Left renal cortex interstitium (tissue), 4 donors: ENCODE data around the gene STON2. TPM values are rescaled to one million over a fixed set of nuclear protein-coding genes. Genes with fewer than 3 reads are reported as not detected.

ENCODE experiments used
- DNase-seq, 4 donors: peaks; one replicate each; pipeline ENCODE4 v3.0.0-alpha.2; 2013; ENCODE audit warnings: low read depth in 4 of 4, low spot score in 2 of 4, missing footprints in 1 of 4
- polyA plus RNA-seq, 4 donors: library from polyadenylated mRNA; unstranded; fragments of 120-200 nt; gene quantifications; one replicate each; pipeline ENCODE4 v1.2.1, GENCODE V29; 2013; ENCODE audit not compliant: insufficient read length in 4 of 4

The STON2 gene
- polyA plus RNA-seq, 4 donors: 33.3 to 63.4 (median 42.2) TPM

DNA sequence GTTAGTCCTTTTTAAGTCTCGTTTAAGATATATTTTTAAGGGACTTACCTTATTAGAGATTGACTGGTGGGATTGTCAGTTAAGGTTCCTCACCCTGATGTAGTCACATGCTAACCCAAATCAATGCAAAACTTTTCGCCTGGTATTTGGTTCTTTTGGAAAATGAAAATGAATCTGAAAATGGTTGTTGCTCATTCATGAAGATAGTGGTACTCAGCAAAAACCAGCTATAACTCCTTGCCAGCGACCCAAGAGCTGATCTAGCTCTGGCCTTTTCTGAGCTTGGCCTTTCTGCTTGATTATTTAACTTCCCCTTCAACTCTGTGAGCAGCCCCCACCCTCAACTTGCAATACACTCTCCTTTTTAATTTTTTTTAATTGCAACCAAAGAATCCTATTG, 94.4 kb downstream of the STON2 start:
- no peak for DNase-seq

DNA sequence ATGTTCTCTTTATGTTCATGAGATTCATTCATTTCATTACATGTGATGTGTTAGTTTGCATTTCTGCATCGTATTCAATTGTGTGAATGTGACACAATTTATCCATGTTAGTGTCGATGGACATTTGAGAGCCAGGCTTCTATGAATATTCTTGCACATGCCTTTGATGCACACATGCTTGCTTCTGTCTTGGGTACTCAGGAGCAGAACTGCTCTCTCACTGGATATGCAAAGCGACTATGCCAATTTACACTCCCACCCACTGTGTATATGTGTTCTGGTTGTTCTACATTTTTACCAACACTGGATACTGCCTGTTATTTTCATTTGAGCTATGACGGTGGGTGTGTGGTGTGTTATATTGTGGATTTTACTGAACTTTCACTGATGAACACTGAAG, 95.1 kb downstream of the STON2 start:
- DNase-seq: no peak

DNA sequence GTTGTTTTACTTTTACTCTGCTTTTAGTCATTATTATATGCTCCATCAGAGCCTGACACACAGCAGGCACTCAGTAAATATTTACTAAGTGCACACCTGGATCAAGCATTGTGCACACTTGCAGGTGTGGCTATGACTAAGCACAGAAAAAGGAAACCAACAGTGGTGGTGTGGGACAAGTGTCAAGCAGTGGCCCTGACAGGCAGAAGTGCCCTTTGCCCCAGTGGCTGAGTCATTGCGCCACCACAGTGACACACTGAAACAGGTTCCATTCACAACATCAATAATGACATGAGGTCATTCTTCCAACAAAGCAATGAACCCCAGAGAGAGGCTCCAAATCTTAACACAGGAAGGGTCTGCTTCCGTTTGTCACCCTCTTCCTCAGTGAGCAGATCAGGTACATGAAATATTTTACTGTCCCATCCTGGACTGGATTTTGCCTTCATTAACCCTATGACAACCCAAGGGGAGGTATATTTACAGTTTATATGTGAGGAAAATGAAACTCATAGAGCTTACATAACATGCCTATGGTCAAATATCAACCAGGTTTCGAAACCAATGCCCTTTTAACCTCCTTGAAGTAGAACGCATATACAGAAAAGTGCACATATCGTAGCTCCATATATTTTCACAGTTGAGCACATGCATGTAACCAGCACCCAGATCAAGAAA, 96.7 kb downstream of the STON2 start:
- no peak for DNase-seq

DNA sequence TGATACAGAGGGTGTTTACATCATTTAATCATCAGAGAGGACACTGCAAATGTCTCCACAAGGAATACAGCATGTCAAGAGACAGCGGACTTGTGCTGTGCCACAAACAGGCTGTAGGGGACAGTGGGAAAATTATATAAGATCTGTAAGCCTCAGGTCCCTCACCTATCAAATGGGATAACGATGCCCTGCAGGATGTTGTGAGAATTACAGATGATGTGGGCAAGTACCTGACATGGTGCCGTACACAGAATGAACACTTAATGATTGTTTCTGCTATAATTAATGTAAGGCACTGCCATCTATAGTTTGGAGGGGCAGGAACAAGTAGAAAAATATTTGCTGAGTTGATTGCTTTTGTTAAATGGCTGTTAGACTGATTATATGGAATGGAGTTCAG, 97.5 kb downstream of the STON2 start:
- no peak for DNase-seq

DNA sequence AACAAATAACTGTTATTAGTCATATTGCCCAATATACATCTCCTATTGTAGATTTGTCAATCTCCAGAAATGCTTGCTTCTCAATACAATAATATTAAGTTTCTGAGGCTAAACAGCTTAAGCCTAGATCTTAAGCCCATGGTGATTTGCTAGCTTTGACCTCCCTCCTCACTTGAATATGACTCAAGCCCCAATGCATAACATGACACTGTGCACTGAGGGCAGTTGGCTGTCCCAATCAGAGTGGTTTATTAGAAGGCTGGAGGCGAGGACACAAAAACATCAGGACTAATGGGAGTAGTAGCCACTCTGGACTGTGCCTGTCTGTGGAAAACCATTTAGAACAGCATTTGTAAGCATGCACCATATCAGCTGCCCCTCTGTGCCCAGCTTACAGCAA, 98.3 kb downstream of the STON2 start:
- no peak for DNase-seq

DNA sequence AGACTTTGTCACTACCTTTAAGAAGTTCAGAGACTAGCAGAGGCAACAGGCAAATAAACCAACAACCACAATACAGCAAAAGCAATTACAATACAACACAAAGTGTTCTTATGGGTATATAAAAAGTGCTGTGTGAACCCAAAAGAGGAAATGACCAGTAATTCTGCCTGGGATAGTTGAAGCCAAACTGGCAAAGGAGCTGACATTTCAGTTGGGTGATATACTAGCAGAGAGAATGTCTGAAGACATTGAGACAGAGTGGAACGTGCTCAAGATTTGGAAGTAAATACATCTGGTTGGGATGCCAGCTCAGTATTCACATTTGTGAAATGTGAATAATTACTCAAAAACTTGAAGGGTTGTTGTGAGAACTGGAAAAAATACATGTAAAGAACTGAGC, 98.8 kb downstream of the STON2 start:
- DNase-seq: no peak

DNA sequence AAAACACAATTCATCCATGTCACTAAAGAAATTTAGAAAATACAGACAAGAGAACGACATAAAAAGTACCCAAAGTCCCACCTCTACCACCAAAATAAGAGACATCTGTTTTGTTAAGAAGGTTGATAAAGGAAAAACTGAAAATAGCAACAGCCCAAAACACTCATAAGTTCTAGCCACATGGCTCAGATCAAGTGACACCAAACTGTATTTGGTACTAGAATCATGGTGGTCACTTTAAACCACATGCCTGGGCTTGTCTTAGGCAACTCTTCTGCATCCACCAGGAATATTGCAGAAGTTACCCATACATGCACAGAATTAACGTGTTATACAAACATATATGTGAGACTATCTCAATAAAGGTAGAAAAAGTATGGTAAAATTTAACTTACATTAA, 101.2 kb downstream of the STON2 start:
- DNase-seq: no peak

DNA sequence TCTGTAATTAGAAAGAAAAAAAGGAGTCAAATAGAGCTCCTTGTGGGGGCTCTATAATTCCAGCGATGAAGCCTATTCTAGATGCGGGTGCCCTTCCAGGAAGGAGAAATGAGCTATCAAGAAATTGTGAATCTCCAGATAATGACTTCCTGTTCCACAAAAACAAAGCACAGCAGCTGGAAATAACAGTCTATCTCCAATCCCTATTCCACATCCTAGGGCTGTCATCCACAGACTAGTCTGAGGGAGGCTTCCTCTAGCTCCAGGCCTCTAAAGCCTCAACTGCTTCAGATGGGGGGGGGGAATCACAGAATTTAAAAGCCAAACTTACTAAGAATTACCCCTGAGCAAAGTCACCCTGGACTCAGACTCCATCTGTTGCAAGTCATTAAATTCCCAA, 102.0 kb downstream of the STON2 start:
- no peak for DNase-seq

DNA sequence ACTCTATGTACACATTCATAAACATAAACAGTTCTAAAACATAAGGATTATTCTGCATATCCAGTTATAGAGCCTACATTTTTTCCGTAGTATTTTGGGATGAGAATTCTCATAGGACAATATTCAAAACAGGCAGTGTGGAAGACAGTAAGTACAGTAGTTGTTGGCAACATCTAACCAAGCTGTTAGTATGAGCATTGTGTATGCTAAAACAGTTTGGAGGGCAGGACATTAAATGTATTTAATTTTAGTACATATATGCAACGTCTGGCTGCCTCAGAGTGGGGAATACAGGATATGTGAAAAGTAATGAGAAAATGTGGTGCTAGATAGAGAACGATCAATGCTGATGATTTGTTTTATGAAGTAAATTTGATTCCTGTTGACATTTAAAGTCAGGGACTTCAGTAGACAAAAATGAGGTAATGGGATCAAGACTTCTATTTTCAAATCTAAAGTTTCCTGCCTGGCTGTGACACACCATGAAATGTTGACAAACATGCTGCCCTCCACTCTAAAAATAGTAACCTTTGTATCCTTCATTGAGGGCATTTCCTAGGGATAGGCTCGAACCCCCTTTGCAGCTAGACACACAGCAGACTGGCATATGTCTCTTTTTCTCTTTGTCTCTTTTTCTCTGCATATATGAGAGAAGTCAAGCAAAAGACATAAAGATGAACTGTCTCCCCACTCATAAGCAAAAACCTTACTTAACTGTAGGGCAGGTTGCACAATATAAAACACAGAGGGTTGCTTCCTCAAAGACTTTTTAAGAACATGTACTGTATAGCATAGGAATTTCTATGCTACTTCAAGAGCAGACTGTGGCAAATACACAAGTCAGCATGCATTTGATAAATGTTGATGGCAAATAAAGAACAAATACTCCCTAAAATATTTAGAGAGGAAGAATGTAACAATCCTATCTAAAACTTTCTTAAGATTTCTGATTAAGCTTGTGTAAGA, 103.9 kb downstream of the STON2 start:
- no peak for DNase-seq

DNA sequence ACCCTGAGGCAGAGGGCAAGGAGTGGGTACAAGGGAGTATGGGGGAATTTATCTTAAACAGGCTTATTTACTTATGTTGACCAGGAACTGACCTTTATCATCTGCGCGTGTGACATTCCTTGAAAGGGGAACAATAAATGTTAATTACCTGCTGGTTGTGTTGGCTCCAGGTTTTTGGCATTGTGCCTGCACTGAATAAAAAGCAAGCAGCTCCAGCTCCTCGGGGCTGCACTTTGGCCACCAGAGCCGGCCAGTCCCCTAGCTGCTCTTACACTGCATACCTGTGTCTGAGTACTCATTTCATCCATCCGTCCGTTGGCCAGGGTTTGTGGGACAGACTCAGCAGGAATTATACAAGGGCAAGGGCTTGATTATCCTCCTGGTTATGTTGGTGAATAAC, 110.6 kb downstream of the STON2 start:
- DNase-seq: no peak

DNA sequence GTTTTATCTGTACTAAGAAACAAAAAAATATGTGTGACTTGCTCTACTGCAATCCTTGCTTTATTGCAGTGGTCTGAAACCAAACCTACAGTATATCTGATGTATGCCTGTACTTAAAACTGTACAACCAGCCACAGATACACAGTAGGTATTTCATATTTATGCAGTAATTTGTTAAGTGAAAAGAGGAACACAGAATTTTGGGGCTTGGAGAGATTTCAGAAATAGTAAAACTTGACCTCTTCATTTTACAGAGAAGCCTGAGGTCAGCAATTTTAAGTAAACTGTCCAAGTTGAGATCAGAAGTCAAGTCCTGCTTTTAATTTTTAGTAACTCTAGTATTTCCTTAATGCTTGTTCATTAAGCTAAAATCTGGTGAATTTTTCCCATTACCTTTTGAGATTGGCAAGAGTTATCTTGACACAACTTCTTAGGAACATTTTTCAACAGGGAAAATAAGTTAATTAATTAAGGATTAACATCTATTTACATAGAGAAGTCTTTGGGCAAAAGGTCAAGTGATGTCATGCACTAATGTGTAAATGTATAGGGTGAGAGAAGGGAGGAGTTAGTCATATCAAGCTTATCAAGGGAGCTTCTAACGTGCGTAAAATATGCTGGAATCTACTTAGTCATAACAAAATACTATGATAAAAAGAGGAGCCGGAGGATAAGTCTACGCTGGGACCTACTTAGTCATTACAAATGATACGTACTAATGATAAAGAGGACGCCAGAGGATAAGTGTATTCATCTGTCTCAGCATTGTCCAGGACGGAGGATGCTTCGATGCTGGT, 113.4 kb downstream of the STON2 start:
- no peak for DNase-seq

DNA sequence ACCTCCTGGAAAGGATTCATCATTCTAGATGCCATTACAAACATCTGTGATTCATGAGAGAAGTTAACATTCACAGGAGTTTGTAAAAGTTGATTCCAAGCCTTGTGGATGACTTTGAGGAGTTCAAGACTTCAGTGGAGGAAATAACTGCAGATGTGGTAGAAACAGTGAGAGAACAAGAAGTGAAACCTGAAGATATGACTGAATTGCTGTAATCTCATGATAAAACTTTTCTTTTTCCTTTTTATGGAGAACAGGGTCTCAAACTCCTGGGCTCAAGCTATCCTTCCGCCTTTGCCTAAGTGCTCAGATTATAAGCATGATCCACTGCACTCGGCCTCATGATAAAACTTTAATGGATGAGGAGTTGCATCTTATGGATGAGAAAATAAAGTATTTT, 114.9 kb downstream of the STON2 start:
- DNase-seq: no peak

DNA sequence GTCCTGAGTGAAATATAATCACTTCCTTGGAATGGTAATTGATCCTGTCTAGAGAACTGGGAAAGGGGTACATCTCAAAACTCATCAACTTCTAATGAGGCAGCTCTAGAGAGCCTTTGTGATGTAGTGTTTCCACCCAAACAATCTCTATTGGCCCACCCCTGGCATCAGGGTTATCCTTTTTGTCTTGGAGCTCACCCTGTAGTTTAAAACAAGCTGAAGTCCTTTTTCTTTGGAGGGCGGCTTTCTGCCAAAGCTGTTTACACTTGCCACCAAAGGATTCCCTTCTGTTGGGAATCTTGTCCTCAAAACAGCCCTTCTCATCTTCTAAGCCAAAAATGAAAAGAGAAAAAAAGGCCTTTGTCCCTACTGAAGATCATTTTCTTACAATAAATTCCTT, 118.8 kb downstream of the STON2 start:
- no peak for DNase-seq

DNA sequence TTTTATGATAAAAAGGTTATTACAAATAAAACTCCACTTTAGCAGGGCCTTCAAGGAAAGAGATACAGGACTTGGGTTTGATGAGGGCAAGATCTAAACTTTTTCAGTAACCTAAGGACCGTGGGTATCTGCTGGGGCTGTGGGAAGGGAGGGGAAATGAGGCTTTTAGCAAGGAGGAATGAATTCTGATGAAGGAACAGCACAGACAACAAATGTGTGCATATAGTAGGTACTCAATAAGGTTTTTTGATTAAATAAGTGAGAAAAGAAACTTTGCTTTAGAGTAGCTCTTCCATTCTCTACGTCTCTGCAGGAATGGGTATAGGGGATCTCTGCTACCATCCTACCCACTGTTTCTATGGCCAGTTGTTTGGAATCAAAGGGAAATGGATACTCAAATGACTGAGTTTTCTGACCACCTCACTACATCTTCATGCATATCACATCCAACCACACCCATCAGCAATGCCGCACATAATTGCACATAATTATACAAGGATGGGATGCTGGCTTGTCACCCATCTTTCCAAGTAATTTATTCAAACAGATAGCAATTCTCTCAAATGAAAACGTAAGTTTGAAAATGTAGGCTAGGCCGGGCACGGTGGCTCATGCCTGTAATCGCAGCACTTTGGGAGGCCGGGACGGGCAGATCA, 119.9 kb downstream of the STON2 start:
- no peak for DNase-seq

DNA sequence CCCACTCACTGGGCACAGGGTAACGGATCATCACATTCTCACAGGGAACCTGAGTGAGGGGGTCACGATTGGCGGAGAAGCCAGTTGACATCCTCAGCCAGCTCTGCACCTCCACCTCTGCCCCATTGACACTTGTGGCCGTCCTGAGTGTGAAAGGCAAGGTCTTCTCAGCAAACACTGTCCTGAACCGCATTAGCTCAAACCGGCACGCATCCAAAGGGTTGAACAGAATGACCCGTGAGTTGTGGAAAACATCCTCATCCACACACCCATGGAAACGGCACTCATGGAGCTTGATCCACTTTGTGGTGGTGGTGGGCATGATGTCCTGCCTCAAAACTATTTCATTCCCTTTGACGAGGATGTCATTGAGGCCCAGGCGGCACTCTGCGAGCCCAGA, 123.0 kb downstream of the STON2 start:
- no peak for DNase-seq

DNA sequence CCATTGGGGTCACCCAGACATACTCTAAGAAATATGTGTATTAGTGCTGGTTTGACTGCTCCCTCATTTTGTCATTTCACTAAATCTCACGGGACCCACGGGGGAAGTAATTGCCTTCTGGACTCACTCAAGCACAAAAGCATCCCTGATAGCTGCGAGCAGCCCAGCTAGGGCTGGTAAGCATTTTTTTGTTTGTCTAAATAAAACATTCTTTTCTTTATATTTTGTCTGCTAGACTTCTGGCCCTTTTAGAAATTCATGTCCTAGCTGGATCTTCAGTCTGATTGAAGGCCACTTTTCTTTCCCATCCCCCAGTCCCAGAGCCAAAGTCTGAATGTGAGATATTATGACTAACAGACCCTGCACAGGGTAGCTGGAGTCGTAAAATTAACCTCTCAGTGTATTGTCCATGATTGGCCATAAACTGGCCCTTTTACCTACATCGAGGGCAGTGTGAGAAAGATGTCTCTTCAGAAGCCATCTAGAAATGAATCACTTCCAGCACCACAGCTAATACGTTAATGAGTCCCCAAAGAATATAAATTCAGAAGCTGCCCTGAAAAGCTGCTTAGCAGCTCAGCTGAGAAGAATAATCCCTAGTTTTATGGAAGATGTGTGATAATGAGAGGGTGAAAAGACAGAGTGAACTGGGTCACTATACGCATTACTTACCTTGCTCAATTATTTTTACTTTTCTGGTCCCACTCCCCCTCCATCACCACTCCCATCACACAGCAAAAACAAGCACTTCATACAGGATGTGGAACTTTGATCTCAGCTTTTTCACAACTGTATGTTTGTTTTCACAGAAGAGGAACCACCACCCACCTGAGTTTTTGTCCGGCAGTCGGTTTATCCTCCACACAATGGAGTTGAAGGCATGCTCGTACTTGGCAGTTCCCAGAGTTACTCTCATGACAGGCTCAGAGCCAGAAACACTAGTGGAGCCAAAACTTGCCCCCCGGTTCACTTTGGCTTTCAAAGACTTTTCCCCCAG, 123.8 kb downstream of the STON2 start:
- no peak for DNase-seq

DNA sequence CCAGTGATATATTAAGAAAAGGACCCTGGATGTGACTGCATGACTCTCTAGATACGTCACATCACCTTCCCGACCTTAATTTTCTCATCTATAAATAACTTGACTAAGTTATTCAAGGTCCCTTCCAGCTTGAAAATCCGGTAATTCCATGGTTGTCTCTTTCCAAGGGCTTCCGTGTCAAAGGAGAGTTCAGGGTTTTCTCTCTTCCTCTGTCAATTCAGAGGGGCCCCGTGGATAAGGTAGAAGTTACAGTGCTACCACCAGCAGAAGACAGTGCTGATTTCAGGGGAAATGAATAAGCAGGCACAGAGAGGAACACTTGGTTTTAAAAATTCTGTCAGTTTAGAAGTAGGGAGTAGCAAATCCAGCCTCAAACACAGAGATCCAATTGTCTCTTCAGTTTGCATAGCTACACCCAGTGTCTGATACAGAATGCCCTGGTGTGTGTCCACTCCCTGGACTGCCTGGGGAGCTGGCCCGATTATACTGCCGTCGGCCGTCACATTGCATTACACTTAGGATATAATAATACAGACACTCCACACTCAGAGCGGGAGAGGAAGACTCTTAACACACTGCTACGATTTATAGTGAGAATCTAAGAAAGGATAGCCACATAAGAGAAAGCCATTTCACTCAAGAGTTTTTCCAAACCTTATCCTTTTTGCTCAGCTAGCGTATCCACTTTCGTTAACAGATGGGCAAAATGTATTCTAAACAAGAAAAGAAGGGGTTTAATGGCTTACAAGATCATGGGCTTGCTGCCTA, 124.6 kb downstream of the STON2 start:
- no peak for DNase-seq

DNA sequence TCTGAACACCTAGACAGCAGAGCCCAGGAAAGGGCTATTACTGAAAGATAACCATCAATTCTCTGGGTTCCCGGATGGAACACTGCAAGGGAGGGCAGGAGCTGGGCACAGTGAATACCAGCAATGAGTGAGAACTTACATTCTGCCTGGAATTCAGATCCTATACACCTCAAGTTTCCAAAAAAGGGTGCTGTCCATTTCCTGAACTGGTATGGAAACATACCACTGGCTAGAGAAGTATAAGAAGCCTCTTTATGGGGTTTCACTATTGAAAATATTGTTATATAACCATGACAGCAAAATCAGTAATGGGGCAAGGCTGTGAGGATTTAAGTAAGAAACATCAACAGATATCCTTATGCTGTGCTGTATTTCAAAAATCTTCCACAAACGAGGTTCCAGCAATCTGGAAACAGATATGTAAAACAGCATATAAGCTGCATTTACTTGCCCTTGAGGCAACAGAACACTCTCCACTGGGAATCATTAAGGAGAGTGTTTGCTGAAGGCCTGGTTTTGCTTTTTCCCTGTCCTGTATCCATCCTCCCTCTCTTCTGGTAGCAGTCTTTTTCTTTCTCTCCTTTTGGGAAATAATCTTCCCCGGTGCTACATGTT, 126.1 kb downstream of the STON2 start:
- DNase-seq: no peak
